Ovary (tissue), 3 donors: Measurements from ENCODE around the gene MTUS2.

ENCODE experiments used
- CTCF ChIP-seq, 3 donors: fragments of 450-650 bp in 2 of 3; fragments of 200-600 bp in 1 of 3; IDR thresholded peaks; one replicate each; pipeline versions ENCODE4 v1.5.1 to v1.8.0; 2016 to 2022; ENCODE audit warnings: antibody characterized with exemption in 3 of 3, mild to moderate bottlenecking in 1 of 3
- POLR2A ChIP-seq: fragments of 450-650 bp; IDR thresholded peaks from one replicate; pipeline ENCODE4 v1.6.1; 2017; ENCODE audit warnings: antibody characterized with exemption, mild to moderate bottlenecking, moderate library complexity
- donor health status: DM: no; HTN: no; CAD: no.

GRCh38 chr13:29448174-29448573 lies 628.0 kb downstream of the MTUS2 start:
- TF ChIP-seq CTCF (IDR thresholded peaks at IDR 0.05) (no peak), POLR2A (no peak)
